ENCODE results near the gene PPP2R2C. TPM values are rescaled to one million over a fixed set of nuclear protein-coding genes. Genes with fewer than 3 reads are reported as not detected.

Gene PPP2R2C
- total and polyA plus RNA-seq, 10 donors, result 0.07 to 1.3 (median 0.23) TPM; not detected in 1

DNA sequence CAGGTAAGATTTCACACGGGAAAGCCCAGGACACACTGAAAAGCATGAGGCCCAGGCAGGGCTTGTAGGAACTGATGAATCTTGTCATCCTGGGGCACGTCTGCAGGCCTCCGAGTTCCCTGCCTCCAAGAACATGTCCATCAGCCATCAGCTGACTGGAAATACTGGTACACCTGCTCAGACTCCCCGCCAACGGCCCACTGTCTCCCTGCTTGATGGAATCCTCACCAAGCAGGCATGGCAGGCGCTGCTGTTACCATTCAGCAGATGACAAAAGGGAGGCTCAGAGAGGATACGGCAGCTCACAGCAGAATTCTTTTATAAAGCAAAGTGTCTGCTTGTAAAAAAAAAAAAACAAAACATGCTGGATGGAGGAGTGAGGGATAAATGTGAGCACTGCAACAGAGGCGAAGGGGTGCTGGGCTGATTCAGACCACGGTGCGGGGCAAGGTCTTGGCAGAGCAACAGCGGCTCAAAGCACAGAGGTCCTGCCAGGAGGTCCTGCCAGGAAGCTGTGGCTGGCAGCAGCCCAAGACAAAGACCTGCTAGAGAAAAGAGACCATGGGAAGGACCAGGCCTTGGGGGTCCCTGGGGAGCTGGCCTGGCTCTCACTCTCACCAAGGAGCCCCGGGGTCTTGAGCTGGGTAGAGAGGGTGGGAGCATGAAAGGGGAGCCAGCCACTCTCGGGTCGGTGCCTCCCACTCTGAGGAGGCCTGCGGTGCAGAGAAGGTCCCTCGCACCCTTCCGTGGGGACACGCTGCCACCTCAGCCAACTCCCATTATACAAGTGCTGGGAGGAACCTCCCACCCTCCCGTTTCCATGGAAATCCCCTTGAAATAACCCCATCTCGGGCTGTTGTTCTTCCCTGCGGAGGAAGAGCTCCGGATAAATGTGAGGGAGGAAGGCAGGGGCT, 25.6 kb downstream of the PPP2R2C start:
- Histone ChIP-seq H3K36me3 (no peaks in the 10 kb centered on the region), H3K9me3 (no peaks in the 10 kb centered on the region), H3K27ac (peak overlapping the region in 1 of 8 donors; percentile 25), H3K4me3 (no peak overlapping the region), H3K27me3 (replicated peaks in 1 of 7) (peaks cover 0 to 62% (median 0%) of the 10 kb centered on the region in 7 donors), H3K4me1 (peaks cover 0 to 34% (median 19%) of the 10 kb centered on the region in 6 donors)
- peak; percentile 72 for DNase-seq
- intact Hi-C loops (cut with DNase I; ENCODE audit: low total_unique reads), result no loop called here
- TF ChIP-seq, protein P1, sequence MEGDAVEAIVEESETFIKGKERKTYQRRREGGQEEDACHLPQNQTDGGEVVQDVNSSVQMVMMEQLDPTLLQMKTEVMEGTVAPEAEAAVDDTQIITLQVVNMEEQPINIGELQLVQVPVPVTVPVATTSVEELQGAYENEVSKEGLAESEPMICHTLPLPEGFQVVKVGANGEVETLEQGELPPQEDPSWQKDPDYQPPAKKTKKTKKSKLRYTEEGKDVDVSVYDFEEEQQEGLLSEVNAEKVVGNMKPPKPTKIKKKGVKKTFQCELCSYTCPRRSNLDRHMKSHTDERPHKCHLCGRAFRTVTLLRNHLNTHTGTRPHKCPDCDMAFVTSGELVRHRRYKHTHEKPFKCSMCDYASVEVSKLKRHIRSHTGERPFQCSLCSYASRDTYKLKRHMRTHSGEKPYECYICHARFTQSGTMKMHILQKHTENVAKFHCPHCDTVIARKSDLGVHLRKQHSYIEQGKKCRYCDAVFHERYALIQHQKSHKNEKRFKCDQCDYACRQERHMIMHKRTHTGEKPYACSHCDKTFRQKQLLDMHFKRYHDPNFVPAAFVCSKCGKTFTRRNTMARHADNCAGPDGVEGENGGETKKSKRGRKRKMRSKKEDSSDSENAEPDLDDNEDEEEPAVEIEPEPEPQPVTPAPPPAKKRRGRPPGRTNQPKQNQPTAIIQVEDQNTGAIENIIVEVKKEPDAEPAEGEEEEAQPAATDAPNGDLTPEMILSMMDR (IDR thresholded peaks at IDR 0.05 in 8 of 11, conservative IDR thresholded peaks at IDR 0.05 in 3 of 11), result no peak
- TF ChIP-seq POLR2A (IDR thresholded peaks at IDR 0.05) (no peak), POLR2AphosphoS5 (IDR thresholded peaks at IDR 0.05) (peak in 1 of 3 donors; percentile 57)
- WGBS, 5 donors, result 37 to 47% (median 42%) methylated on average over 21 to 22 of the region's 22 CpGs

GRCh38 chr4:6446130-6446482, 26.3 kb downstream of the PPP2R2C start:
- TF ChIP-seq POLR2A (IDR thresholded peaks at IDR 0.05), result no peak
- TF ChIP-seq, protein P1 (IDR thresholded peaks at IDR 0.05 in 8 of 11, conservative IDR thresholded peaks at IDR 0.05 in 3 of 11), result no peak
- TF ChIP-seq POLR2AphosphoS5 (IDR thresholded peaks at IDR 0.05), result no peak
- peaks cover 0 to 68% (median 0%) of the 10 kb centered on the region in 7 donors for H3K27me3 ChIP-seq (replicated peaks in 1 of 7)
- intact Hi-C loops (cut with DNase I; ENCODE audit: low total_unique reads), result no loop called here

DNA sequence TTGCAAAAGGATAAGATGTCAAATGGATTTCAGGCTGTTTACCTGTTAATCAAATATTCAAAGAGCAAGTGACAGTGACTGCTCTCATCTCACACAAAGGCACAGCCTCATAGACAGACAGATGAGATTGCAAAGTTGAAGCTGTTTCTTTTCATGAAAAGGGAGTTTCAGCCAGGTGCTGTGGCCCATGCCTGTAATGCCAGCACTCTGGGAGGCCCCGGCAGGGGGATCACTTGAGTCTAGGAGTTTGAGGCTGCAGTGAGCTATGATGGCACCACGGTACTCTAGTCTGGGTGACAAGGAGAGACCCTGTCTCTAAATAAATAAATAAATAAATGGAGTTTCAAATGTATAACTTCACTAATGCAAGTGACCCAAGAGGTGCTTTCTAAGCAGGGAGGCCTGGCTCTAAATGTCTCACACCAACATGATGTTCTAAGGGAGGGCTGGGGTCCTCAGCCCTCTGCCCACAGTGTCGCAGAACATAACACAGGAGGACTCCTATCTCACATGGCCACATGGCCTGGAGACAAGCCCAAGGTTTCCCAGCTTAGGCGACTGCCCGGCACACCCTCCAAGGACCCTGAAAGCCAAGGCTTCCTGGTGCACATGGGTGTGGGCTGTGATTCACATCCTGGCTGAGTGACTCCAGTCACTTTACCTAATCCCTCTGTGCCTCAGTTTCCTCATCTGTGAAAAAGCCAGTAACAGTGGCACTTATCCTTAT, 26.8 kb downstream of the PPP2R2C start:
- DNase-seq, result peak; percentile 73
- TF ChIP-seq POLR2A (IDR thresholded peaks at IDR 0.05) (no peak), POLR2AphosphoS5 (IDR thresholded peaks at IDR 0.05) (peak in 2 of 3 donors; percentile 63 to 79)

More at GRCh38 chr4:6446130-6446482, 26.3 kb downstream of the PPP2R2C start:
- Histone ChIP-seq H3K4me3 (no peak overlapping the region), H3K27ac (no peak overlapping the region), H3K4me1 (peaks cover 0 to 34% (median 19%) of the 10 kb centered on the region in 6 donors), H3K9me3 (no peaks in the 10 kb centered on the region), H3K36me3 (no peaks in the 10 kb centered on the region)
- 75 to 82% (median 79%) methylated on average over 14 of the region's 14 CpGs for WGBS, 5 donors
- DNase-seq, result no peak

DNA sequence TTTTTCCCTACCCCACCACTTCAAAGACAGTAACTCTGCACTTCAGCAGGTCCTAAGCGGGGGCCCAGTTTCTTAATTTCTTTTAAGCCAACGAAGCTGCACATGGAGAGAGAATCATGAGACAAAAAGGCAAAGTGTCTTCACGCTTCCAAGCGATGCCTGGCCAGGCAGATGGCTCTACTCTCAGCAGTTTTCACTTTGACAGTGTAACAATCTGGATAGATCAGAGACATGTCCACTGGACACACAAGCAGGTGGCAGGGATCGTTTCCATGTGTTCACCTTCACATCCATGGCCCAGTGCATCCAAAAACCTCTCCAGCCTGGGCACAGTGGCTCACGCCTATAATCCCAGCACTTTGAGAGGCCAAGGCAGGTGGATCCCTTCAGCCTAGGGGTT, 27.8 kb downstream of the PPP2R2C start:
- no peak for DNase-seq
- Histone ChIP-seq H3K27ac (no peak overlapping the region), H3K4me3 (no peak overlapping the region), H3K27me3 (replicated peaks in 1 of 7) (peaks cover 0 to 67% (median 0%) of the 10 kb centered on the region in 7 donors), H3K4me1 (peaks cover 0 to 34% (median 19%) of the 10 kb centered on the region in 6 donors), H3K36me3 (no peaks in the 10 kb centered on the region), H3K9me3 (no peaks in the 10 kb centered on the region)
- 75 to 92% (median 82%) methylated on average over 6 of the region's 6 CpGs for WGBS, 5 donors
- intact Hi-C loops (cut with DNase I; ENCODE audit: low total_unique reads), result no loop called here
- TF ChIP-seq, protein P1 (IDR thresholded peaks at IDR 0.05 in 8 of 11, conservative IDR thresholded peaks at IDR 0.05 in 3 of 11), result no peak

More for the DNA sequence above, 26.8 kb downstream of the PPP2R2C start:
- Histone ChIP-seq H3K4me1 (peaks cover 0 to 34% (median 19%) of the 10 kb centered on the region in 6 donors), H3K27ac (no peak overlapping the region), H3K4me3 (no peak overlapping the region), H3K27me3 (replicated peaks in 1 of 7) (peaks cover 0 to 73% (median 0%) of the 10 kb centered on the region in 7 donors), H3K9me3 (no peaks in the 10 kb centered on the region), H3K36me3 (no peaks in the 10 kb centered on the region)
- 69 to 76% (median 70%) methylated on average over 5 of the region's 5 CpGs for WGBS, 5 donors
- intact Hi-C loops (cut with DNase I; ENCODE audit: low total_unique reads), result no loop called here
